ENCODE measurements around the gene SLC33A1. TPM values are rescaled to one million over a fixed set of nuclear protein-coding genes. Genes with fewer than 3 reads are reported as not detected.

SLC33A1 gene
- total and polyA plus RNA-seq, 2 experiments from 2014 or later: 12.5 to 33.5 TPM

DNA sequence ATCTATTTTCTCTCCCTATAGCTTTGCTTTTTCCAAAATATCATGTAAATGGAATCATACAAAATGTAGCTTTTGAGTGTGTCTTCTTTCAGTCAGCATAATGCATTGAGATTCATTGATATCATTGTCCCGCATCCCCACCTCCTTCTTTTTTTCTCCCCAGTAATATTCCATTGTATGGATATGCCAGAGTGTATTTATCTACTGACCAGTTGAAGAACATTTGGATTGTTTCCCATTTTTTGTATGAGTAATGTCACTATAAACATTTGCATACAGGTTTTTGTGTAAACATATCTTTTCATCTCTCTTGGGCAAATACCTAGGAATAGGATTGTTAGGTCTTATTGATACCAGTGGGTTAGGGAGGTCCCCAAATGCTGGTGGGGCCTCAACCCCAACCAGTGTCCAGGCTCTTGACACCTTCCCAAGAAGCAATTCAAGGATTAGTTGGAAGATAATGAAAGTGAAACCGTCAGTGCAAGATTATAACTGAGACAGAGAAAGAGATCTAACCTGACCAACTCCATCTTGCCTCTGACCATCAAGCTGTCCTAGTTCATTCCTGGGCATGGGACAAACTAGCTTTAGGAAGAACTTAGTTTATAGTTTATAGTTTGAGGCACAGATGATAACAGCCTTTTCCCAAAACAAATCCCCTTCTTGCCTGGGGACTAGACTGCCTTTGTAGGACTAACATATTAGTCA, 7.4 kb upstream of the SLC33A1 start:
- H2AFZ ChIP-seq: peak overlapping the region; percentile 29; the same call in 1 of the 2 replicates
- H3K4me1 ChIP-seq (ENCODE audit: insufficient read depth): no peaks in the 10 kb centered on the region
- H3K36me3 ChIP-seq (ENCODE audit: insufficient read depth): no peaks in the 10 kb centered on the region
- TF ChIP-seq CREB1 (CRISPR knock-in tag; IDR thresholded peaks at IDR 0.05; ENCODE audit: low read depth) (no peak), JUNB (IDR thresholded peaks at IDR 0.05; ENCODE audit: unreplicated experiment) (no peak), ZNF331 (CRISPR knock-in tag; IDR thresholded peaks at IDR 0.05; ENCODE audit: low read depth) (no peak), POLR2AphosphoS5 (IDR thresholded peaks at IDR 0.05; ENCODE audit: low read depth) (no peak), ZNF114 (CRISPR knock-in tag; IDR thresholded peaks at IDR 0.05) (no peak), EZH2phosphoT487 (IDR thresholded peaks at IDR 0.05; ENCODE audit: unreplicated experiment) (no peak), NANOG (IDR thresholded peaks at IDR 0.05; ENCODE audit: borderline replicate concordance) (no peak), EZH2 (IDR thresholded peaks at IDR 0.05; ENCODE audit: low read depth, unreplicated experiment) (no peak), STAT1 (IDR thresholded peaks at IDR 0.05; ENCODE audit: unreplicated experiment) (no peak)
- TF ChIP-seq, protein P1, sequence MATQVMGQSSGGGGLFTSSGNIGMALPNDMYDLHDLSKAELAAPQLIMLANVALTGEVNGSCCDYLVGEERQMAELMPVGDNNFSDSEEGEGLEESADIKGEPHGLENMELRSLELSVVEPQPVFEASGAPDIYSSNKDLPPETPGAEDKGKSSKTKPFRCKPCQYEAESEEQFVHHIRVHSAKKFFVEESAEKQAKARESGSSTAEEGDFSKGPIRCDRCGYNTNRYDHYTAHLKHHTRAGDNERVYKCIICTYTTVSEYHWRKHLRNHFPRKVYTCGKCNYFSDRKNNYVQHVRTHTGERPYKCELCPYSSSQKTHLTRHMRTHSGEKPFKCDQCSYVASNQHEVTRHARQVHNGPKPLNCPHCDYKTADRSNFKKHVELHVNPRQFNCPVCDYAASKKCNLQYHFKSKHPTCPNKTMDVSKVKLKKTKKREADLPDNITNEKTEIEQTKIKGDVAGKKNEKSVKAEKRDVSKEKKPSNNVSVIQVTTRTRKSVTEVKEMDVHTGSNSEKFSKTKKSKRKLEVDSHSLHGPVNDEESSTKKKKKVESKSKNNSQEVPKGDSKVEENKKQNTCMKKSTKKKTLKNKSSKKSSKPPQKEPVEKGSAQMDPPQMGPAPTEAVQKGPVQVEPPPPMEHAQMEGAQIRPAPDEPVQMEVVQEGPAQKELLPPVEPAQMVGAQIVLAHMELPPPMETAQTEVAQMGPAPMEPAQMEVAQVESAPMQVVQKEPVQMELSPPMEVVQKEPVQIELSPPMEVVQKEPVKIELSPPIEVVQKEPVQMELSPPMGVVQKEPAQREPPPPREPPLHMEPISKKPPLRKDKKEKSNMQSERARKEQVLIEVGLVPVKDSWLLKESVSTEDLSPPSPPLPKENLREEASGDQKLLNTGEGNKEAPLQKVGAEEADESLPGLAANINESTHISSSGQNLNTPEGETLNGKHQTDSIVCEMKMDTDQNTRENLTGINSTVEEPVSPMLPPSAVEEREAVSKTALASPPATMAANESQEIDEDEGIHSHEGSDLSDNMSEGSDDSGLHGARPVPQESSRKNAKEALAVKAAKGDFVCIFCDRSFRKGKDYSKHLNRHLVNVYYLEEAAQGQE (IDR thresholded peaks at IDR 0.05; ENCODE audit: unreplicated experiment): no peak
- TF ChIP-seq, protein P2, sequence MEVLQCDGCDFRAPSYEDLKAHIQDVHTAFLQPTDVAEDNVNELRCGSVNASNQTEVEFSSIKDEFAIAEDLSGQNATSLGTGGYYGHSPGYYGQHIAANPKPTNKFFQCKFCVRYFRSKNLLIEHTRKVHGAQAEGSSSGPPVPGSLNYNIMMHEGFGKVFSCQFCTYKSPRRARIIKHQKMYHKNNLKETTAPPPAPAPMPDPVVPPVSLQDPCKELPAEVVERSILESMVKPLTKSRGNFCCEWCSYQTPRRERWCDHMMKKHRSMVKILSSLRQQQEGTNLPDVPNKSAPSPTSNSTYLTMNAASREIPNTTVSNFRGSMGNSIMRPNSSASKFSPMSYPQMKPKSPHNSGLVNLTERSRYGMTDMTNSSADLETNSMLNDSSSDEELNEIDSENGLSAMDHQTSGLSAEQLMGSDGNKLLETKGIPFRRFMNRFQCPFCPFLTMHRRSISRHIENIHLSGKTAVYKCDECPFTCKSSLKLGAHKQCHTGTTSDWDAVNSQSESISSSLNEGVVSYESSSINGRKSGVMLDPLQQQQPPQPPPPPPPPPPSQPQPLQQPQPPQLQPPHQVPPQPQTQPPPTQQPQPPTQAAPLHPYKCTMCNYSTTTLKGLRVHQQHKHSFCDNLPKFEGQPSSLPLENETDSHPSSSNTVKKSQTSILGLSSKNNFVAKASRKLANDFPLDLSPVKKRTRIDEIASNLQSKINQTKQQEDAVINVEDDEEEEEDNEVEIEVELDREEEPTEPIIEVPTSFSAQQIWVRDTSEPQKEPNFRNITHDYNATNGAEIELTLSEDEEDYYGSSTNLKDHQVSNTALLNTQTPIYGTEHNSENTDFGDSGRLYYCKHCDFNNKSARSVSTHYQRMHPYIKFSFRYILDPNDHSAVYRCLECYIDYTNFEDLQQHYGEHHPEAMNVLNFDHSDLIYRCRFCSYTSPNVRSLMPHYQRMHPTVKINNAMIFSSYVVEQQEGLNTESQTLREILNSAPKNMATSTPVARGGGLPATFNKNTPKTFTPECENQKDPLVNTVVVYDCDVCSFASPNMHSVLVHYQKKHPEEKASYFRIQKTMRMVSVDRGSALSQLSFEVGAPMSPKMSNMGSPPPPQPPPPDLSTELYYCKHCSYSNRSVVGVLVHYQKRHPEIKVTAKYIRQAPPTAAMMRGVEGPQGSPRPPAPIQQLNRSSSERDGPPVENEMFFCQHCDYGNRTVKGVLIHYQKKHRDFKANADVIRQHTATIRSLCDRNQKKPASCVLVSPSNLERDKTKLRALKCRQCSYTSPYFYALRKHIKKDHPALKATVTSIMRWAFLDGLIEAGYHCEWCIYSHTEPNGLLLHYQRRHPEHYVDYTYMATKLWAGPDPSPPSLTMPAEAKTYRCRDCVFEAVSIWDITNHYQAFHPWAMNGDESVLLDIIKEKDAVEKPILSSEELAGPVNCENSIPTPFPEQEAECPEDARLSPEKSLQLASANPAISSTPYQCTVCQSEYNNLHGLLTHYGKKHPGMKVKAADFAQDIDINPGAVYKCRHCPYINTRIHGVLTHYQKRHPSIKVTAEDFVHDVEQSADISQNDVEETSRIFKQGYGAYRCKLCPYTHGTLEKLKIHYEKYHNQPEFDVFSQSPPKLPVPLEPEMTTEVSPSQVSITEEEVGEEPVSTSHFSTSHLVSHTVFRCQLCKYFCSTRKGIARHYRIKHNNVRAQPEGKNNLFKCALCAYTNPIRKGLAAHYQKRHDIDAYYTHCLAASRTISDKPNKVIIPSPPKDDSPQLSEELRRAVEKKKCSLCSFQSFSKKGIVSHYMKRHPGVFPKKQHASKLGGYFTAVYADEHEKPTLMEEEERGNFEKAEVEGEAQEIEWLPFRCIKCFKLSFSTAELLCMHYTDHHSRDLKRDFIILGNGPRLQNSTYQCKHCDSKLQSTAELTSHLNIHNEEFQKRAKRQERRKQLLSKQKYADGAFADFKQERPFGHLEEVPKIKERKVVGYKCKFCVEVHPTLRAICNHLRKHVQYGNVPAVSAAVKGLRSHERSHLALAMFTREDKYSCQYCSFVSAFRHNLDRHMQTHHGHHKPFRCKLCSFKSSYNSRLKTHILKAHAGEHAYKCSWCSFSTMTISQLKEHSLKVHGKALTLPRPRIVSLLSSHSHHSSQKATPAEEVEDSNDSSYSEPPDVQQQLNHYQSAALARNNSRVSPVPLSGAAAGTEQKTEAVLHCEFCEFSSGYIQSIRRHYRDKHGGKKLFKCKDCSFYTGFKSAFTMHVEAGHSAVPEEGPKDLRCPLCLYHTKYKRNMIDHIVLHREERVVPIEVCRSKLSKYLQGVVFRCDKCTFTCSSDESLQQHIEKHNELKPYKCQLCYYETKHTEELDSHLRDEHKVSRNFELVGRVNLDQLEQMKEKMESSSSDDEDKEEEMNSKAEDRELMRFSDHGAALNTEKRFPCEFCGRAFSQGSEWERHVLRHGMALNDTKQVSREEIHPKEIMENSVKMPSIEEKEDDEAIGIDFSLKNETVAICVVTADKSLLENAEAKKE (CRISPR knock-in tag; IDR thresholded peaks at IDR 0.05): no peak
- TF ChIP-seq, protein P3, sequence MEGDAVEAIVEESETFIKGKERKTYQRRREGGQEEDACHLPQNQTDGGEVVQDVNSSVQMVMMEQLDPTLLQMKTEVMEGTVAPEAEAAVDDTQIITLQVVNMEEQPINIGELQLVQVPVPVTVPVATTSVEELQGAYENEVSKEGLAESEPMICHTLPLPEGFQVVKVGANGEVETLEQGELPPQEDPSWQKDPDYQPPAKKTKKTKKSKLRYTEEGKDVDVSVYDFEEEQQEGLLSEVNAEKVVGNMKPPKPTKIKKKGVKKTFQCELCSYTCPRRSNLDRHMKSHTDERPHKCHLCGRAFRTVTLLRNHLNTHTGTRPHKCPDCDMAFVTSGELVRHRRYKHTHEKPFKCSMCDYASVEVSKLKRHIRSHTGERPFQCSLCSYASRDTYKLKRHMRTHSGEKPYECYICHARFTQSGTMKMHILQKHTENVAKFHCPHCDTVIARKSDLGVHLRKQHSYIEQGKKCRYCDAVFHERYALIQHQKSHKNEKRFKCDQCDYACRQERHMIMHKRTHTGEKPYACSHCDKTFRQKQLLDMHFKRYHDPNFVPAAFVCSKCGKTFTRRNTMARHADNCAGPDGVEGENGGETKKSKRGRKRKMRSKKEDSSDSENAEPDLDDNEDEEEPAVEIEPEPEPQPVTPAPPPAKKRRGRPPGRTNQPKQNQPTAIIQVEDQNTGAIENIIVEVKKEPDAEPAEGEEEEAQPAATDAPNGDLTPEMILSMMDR (conservative IDR thresholded peaks at IDR 0.05; ENCODE audit: low read depth in 2 of 2): no peak
- TF ChIP-seq, protein P4, sequence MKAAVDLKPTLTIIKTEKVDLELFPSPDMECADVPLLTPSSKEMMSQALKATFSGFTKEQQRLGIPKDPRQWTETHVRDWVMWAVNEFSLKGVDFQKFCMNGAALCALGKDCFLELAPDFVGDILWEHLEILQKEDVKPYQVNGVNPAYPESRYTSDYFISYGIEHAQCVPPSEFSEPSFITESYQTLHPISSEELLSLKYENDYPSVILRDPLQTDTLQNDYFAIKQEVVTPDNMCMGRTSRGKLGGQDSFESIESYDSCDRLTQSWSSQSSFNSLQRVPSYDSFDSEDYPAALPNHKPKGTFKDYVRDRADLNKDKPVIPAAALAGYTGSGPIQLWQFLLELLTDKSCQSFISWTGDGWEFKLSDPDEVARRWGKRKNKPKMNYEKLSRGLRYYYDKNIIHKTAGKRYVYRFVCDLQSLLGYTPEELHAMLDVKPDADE (IDR thresholded peaks at IDR 0.05): no peak
- Mint-ChIP-seq H3K9me3 (no peaks in the 10 kb centered on the region; the same call in 2 of the 3 replicates), H3K27ac (no peak overlapping the region), H3K36me3 (ENCODE audit: low read depth) (no peaks in the 10 kb centered on the region), H3K4me3 (no peak overlapping the region), H3K4me1 (no peaks in the 10 kb centered on the region), H3K27me3 (ENCODE audit: insufficient read depth, low read depth, poor library complexity) (peaks cover 2% of the 10 kb centered on the region)
- DNase-seq (ENCODE audit: low spot score): no peak
- H3K4me2 ChIP-seq: no peak overlapping the region
- no peaks in the 10 kb centered on the region for H3K79me2 ChIP-seq (replicated peaks; ENCODE audit: insufficient read depth)
- H3K4me3 ChIP-seq: no peak overlapping the region
- no peaks in the 10 kb centered on the region; the same call in 1 of the 2 replicates for H3K9me2 ChIP-seq (ENCODE audit: insufficient read depth)
- no peaks in the 10 kb centered on the region for H3K27me3 ChIP-seq (ENCODE audit: insufficient read depth)
- H3F3A ChIP-seq (replicated peaks; ENCODE audit: low read depth): no peaks in the 10 kb centered on the region
- no peaks in the 10 kb centered on the region for H4K20me1 ChIP-seq (replicated peaks; ENCODE audit: insufficient read depth)
- no peak for ATAC-seq
- no peak overlapping the region for H3K27ac ChIP-seq (ENCODE audit: low read depth)

Measured in GM23338 (cell line).